ENCODE data around the gene DPYSL3.

The DPYSL3 gene

GRCh38 chr5:147403651-147404640 is 105.9 kb downstream of the DPYSL3 start:
- DNase-seq (ENCODE audit: low read depth in 2 of 2): no peak

GRCh38 chr5:147400881-147401280 is 109.0 kb downstream of the DPYSL3 start:
- no peak for DNase-seq (ENCODE audit: low read depth in 2 of 2)

GRCh38 chr5:147400126-147400809 is 109.6 kb downstream of the DPYSL3 start:
- no peak for DNase-seq (ENCODE audit: low read depth in 2 of 2)

GRCh38 chr5:147398860-147399259 is 111.0 kb downstream of the DPYSL3 start:
- no peak for DNase-seq (ENCODE audit: low read depth in 2 of 2)

GRCh38 chr5:147397616-147398015 is 112.3 kb downstream of the DPYSL3 start:
- no peak for DNase-seq (ENCODE audit: low read depth in 2 of 2)

GRCh38 chr5:147396070-147396823 is 113.6 kb downstream of the DPYSL3 start:
- DNase-seq (ENCODE audit: low read depth in 2 of 2): no peak

GRCh38 chr5:147393874-147394672 is 115.8 kb downstream of the DPYSL3 start:
- DNase-seq (ENCODE audit: low read depth in 2 of 2): no peak

GRCh38 chr5:147391781-147392180 is 118.1 kb downstream of the DPYSL3 start:
- no peak for DNase-seq (ENCODE audit: low read depth in 2 of 2)

- no peak for DNase-seq (ENCODE audit: low read depth in 2 of 2)
These were observed 119.1 kb downstream of the DPYSL3 start for GRCh38 chr5:147390654-147391225.

- no peak for DNase-seq (ENCODE audit: low read depth in 2 of 2)
These were observed 121.4 kb downstream of the DPYSL3 start for GRCh38 chr5:147388184-147389108.

GRCh38 chr5:147387109-147387508 is 122.8 kb downstream of the DPYSL3 start:
- no peak for DNase-seq (ENCODE audit: low read depth in 2 of 2)

- no peak for DNase-seq (ENCODE audit: low read depth in 2 of 2)
These were observed 125.3 kb downstream of the DPYSL3 start for GRCh38 chr5:147384346-147385193.

GRCh38 chr5:147382776-147383175 is 127.1 kb downstream of the DPYSL3 start:
- no peak for DNase-seq (ENCODE audit: low read depth in 2 of 2)

GRCh38 chr5:147381555-147381954 is 128.3 kb downstream of the DPYSL3 start:
- DNase-seq (ENCODE audit: low read depth in 2 of 2): no peak

GRCh38 chr5:147377682-147378081 is 132.2 kb downstream of the DPYSL3 start:
- DNase-seq (ENCODE audit: low read depth in 2 of 2): no peak

GRCh38 chr5:147375151-147375550 is 134.7 kb downstream of the DPYSL3 start:
- no peak for DNase-seq (ENCODE audit: low read depth in 2 of 2)

- DNase-seq (ENCODE audit: low read depth in 2 of 2): no peak
These were observed 136.5 kb downstream of the DPYSL3 start for GRCh38 chr5:147373328-147373727.

GRCh38 chr5:147372191-147372590 is 137.7 kb downstream of the DPYSL3 start:
- no peak for DNase-seq (ENCODE audit: low read depth in 2 of 2)

GRCh38 chr5:147371290-147371689 is 138.6 kb downstream of the DPYSL3 start:
- DNase-seq (ENCODE audit: low read depth in 2 of 2): no peak

All from activated CD4-positive, alpha-beta T cell treated with anti-CD3 and anti-CD28 coated beads for 24 hours (primary cell).